Measurements from ENCODE around the gene UMAD1.

The UMAD1 gene

GRCh38 chr7:7830122-7830878, 189.7 kb downstream of the UMAD1 start:
- DNase-seq (ENCODE audit: low read depth): no peak

DNA sequence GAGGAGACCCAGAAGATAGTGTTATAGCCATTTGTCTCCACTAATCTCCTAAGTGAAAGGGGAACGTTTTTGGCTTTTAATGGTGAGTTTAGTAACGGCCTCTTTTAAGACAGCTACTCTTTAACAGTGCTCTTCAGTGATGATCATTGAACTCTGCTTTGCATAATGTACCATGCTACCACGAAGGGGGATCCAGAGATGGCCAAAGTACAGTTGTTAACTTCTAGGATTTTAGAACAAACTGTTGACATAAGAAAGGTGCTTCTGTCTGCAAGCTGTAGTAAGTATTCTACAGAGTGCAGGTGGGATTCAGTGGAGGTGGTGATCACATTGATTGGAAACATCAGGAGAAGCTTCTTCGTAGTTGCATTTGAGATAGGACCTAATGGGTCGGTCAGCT, 192.0 kb downstream of the UMAD1 start:
- no peak for DNase-seq (ENCODE audit: low read depth)

GRCh38 chr7:7834761-7835160, 194.2 kb downstream of the UMAD1 start:
- DNase-seq (ENCODE audit: low read depth): no peak

DNA sequence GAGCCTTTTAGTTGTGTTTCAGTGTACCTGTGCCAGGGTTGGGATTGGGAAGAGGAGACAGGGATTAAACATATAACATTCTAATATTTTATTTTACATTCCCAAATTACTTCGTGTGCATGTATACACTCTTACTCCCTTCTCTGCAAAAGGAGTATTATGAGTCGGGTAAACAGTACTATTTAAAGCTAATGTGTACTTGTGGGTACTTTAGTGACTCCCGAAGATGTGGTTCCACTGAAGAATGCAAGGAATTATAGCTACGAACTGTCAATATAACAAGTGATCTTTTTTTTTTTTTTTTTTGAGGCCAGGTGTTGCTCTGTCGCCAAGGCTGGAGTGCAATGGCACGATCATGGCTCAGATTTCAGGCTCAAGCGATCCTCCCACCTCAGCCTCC, 200.5 kb downstream of the UMAD1 start:
- DNase-seq (ENCODE audit: low read depth): no peak

GRCh38 chr7:7843240-7843639, 202.7 kb downstream of the UMAD1 start:
- DNase-seq (ENCODE audit: low read depth): no peak

DNA sequence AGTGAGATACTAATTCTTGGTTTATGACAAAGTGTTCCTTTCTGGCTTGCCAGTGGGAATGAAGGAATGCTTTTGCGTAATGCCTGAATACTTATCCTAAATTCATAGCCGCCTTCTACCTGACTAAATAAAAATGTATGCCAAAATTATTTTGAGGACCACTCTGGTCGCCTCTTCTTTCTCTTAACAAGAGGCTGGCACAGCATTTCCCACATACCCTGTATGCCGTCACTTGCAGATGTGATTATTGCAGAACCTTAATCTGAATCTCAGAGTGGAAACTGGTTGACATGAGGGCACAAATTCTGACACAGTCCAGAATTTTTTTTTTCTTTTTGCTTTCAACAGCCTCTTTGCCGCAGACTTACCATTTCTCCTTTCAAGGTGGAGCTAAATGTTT, 203.4 kb downstream of the UMAD1 start:
- DNase-seq (ENCODE audit: low read depth): no peak

DNA sequence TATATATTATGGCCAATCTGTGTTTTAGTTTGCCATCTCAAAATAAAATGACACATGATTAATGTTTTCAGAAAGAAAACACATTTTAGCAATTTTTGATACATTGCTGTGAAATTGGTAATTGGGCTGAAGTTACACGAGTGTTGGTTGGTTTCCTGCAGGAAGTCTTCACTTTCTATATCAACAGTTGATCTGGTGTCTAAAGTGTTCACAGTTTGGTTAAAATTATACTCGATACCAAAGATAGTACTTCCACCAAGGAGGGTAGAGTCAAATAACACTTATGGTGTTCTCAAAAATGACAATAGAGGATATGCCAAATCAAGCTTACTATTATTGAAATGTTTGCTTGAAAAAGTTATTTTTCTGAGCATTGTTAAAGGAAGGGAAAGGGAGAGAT, 207.7 kb downstream of the UMAD1 start:
- DNase-seq (ENCODE audit: low read depth): no peak

GRCh38 chr7:7848892-7849291, 208.3 kb downstream of the UMAD1 start:
- DNase-seq (ENCODE audit: low read depth): no peak

- DNase-seq (ENCODE audit: low read depth): no peak
These were observed 209.6 kb downstream of the UMAD1 start for GRCh38 chr7:7850150-7850549.

GRCh38 chr7:7851381-7851780, 210.8 kb downstream of the UMAD1 start:
- DNase-seq (ENCODE audit: low read depth): no peak

DNA sequence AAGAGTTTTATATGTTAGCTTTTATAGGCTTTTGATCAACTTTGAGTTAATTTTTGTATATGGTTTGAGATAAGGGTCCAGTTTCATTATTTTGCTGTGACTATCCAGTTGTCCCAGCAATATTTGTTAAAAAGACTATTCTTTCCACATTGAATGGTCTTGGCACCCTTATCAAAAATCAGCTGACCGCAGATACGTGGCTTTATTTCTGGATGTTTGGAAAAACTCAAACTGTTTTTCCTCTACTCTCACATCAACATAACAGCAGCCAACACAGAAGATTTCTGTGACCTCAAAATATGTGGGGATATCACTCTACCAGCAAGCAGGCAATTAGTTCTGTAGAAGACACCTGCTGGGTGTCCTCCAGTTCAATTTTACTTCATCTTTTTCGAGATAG, 211.4 kb downstream of the UMAD1 start:
- DNase-seq (ENCODE audit: low read depth): no peak

DNA sequence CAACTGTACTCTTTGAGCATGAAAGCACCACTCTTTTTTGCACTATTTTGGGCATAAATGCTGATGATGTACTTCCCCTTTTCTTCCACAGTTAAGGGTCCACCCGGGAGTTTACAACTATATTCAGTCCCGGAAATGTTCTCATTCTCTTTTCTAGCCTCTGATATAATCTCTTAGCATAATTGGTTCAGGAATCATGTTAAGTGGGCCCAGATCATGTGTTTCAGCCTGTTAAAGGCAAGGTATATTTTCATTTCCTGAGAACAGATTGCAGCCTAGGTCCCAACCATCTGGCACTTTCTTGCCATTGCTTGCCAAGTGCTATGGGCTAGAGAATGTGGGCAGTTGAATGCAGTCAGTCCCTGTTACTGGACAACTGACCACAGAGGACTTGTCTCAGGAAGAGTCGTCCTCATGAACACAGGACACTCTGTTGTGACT, 216.6 kb downstream of the UMAD1 start:
- DNase-seq (ENCODE audit: low read depth): no peak

- DNase-seq (ENCODE audit: low read depth): no peak
These were observed 218.0 kb downstream of the UMAD1 start for GRCh38 chr7:7858559-7858958.

DNA sequence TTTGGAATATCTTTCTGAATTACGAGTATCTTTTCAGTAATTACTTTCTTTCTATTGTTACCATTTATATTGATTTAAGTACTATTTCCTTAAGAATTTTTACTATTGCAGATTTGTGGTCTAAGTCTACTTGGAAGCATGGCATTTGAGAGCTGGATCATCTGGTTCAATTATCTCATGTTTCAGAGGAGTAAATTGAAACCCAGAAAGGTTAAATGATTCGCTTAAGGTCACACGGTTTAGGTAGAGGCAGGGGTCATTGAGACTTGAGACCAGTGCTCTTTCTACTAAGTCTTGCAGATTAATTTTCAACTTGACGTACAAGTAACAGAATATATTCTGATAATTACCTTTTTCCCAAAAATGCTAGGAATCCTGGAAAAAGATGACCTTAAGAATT, 218.9 kb downstream of the UMAD1 start:
- DNase-seq (ENCODE audit: low read depth): no peak

DNA sequence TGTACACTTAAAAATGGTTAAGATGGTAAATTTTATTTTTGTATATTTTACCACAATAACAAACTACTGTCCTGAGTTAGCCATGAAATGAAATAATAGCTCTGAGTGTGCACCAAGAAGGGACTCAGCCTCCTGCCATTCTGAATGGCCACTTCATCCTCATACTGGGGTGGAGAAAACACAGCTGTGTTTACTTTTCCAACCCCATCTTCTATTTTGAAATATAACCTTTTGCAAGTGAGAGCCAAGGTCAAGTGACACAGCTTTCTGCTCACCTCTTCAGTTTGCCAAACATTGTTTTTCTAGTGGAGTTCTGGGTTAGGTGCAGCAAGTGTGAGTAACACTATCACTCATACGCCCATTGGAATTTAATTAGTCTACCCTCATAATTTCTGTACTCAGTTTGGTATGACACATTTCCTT, 220.7 kb downstream of the UMAD1 start:
- no peak for DNase-seq (ENCODE audit: low read depth)

GRCh38 chr7:7862393-7862792, 221.8 kb downstream of the UMAD1 start:
- DNase-seq (ENCODE audit: low read depth): no peak

DNA sequence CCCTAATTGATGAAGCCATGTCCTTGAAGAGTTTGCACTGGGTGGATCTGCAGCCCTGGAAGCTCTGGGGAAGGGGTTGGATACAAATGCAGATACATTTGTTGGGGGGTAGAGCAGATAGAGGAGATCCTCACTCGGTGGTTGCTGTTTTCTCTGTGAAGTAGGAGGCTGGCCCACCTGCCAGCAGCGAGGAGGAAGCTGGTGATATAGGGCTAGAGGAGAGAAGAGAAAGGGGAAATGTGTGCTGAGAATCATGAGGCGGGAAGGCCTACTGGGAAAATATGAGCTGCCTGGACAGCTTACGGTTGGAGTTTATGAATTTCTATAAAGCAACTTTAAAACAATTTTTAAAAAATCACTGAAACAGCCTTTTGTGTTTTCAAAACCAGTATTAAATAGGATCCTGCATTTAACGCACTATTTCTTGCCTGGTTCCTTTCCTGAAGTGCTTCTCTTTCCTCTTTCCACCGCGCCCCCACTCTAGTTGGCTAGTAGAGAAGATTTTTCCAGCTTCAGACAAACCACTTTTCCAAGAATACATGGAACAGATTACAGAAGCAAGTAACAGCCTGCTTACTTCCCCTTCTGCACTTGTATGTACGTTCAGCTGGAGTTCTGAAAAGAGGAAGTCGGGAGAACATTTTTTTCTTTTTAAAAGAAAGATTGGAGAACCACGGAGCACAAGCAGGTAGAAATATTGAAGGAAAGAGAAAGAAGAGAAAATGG, 227.5 kb downstream of the UMAD1 start:
- no peak for DNase-seq (ENCODE audit: low read depth)

GRCh38 chr7:7868572-7868899, 228.0 kb downstream of the UMAD1 start:
- no peak for DNase-seq (ENCODE audit: low read depth)

DNA sequence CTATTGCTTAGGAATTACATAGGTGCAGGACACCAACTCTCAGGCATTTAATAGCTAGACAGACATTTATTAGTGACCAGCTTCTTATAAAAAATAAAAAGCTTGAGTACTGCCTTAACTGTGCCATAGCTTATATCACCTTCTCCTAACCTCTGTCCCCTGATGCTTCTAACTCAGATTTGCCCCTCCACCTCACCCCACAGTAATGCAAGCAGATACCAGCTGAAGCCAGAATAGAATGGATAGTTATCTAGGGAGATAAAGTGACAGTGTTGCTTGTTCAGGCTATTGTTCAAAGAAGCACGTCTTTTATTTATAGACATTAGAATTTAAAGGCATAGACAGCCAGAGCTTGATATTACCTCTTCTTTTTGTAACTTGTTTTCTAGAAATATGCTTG, 228.5 kb downstream of the UMAD1 start:
- no peak for DNase-seq (ENCODE audit: low read depth)

DNA sequence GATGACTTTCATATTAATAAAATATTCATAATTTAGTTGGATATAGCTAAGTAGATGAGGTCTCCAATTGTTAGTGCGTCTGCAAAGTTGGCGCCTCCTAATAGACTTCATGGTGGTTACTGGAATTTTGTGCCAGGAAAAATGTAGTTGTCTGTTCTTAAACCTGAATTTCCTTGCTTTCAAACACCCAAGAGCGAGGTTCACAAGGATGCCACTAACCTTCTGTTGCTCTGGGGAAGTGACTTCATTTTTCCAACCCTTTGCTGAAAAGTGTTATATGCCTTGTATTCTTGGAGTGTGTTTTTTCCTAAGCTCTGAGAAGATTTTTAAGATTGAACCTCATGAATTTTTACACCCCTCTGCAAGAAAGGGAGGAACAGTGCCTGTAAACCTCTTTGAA, 229.1 kb downstream of the UMAD1 start:
- DNase-seq (ENCODE audit: low read depth): no peak

DNA sequence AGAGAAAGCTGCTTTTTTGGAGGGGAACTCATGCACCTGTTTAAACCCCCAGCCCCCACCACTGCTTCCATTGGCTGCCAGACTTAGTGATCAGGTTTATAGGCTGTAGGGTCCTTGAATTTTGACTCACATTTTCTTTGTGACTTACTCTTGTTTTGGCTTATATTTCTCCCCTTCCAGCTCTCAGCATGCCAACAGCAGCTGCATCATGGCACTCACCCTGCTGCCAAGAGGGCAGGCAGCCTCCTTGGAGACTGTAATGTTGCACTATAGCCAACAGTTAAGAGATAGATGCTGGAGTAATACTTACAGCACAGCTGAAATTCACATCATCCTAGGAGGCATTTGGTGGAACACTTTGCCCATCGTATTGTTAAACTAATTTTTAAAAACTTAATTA, 230.0 kb downstream of the UMAD1 start:
- DNase-seq (ENCODE audit: low read depth): no peak

- DNase-seq (ENCODE audit: low read depth): no peak
These were observed 235.9 kb downstream of the UMAD1 start for GRCh38 chr7:7876419-7876818.

GRCh38 chr7:7881581-7881980, 241.0 kb downstream of the UMAD1 start:
- DNase-seq (ENCODE audit: low read depth): no peak

DNA sequence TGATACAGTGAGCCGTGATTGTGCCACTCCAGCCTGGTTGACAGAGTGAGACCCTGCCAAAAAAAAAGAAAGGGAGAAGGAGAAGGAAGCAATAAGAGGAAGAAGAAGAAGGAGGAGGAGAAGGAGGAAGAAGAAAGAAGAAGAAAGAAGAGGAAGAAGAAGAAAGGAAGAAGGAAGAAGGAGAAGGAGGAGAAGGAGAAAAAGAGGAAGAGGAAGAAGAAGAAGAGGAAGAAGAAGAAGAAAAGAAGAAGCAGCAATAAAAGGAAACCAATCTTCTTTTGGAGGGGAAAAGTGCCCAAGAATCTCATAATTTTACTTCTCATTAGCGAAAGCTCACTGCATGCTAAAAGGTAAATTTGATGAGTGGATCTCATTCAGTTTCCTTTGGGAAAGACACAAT, 242.3 kb downstream of the UMAD1 start:
- DNase-seq (ENCODE audit: low read depth): no peak

Data from activated T-cell treated with anti-CD3 and anti-CD28 coated beads for 24 hours (primary cell).